HG03469 (cell line): ENCODE data around the gene RETREG1.

Experiments
- ATAC-seq: cut with Tn5 transposase; IDR thresholded peaks from one replicate; pipeline ENCODE4 v1.9.1; 2021; ENCODE audit warnings: mild to moderate bottlenecking, moderate library complexity, moderate number of reproducible peaks; ENCODE audit not compliant: unreplicated experiment

Gene RETREG1

GRCh38 chr5:16531063-16531648 lies 85.6 kb downstream of the RETREG1 start:
- no peak for ATAC-seq

GRCh38 chr5:16529306-16529705 lies 87.5 kb downstream of the RETREG1 start:
- no peak for ATAC-seq

GRCh38 chr5:16528382-16529110 lies 88.3 kb downstream of the RETREG1 start:
- ATAC-seq = no peak

GRCh38 chr5:16525651-16526050 lies 91.1 kb downstream of the RETREG1 start:
- no peak for ATAC-seq

GRCh38 chr5:16524286-16524685 lies 92.5 kb downstream of the RETREG1 start:
- ATAC-seq = no peak

- no peak for ATAC-seq
Measured at GRCh38 chr5:16521521-16522483, 95.0 kb downstream of the RETREG1 start.

- no peak for ATAC-seq
Measured at GRCh38 chr5:16520841-16521240, 96.0 kb downstream of the RETREG1 start.

GRCh38 chr5:16519435-16519834 lies 97.4 kb downstream of the RETREG1 start:
- ATAC-seq = no peak

- no peak for ATAC-seq
Measured at GRCh38 chr5:16518606-16519005, 98.2 kb downstream of the RETREG1 start.

GRCh38 chr5:16515532-16515931 lies 101.3 kb downstream of the RETREG1 start:
- ATAC-seq = no peak

GRCh38 chr5:16510098-16510497 lies 106.7 kb downstream of the RETREG1 start:
- no peak for ATAC-seq

- no peak for ATAC-seq
Measured at GRCh38 chr5:16508730-16509531, 107.9 kb downstream of the RETREG1 start.

- no peak for ATAC-seq
Measured at GRCh38 chr5:16507716-16508115, 109.1 kb downstream of the RETREG1 start.

- no peak for ATAC-seq
Measured at GRCh38 chr5:16505904-16506303, 110.9 kb downstream of the RETREG1 start.

- ATAC-seq = no peak
Measured at GRCh38 chr5:16505140-16505891, 111.5 kb downstream of the RETREG1 start.

GRCh38 chr5:16504571-16504970 lies 112.2 kb downstream of the RETREG1 start:
- no peak for ATAC-seq

GRCh38 chr5:16502866-16503265 lies 113.9 kb downstream of the RETREG1 start:
- ATAC-seq = no peak

GRCh38 chr5:16500024-16500423 lies 116.8 kb downstream of the RETREG1 start:
- no peak for ATAC-seq

GRCh38 chr5:16497546-16497945 lies 119.3 kb downstream of the RETREG1 start:
- ATAC-seq = no peak

- no peak for ATAC-seq
Measured at GRCh38 chr5:16493261-16493660, 123.5 kb downstream of the RETREG1 start.
